Heart left ventricle (tissue), 16 donors: ENCODE results near the gene ATG4A. TPM values are rescaled to one million over a fixed set of nuclear protein-coding genes. Genes with fewer than 3 reads are reported as not detected.

Experiments
- ATAC-seq, 4 donors: fragments of 200-7000 bp; cut with Tn5 transposase; one replicate each; pipeline ENCODE4 v1.9.1; 2020 to 2022; ENCODE audit warnings: moderate library complexity in 4 of 4, mild to moderate bottlenecking in 3 of 4, moderate number of reproducible peaks in 1 of 4
- DNase-seq, 5 donors: peaks; one replicate each; pipeline ENCODE4 v3.0.0-alpha.2; 2020
- H3K27ac ChIP-seq, 12 donors: fragments of 200-600 bp; sonication (generic) in 4 of 12; one replicate each; pipeline versions ENCODE4 v1.5.0 to v1.8.0; 2016 to 2022; ENCODE audit warnings: mild to moderate bottlenecking in 2 of 12
- H3K27me3 ChIP-seq, 9 donors: fragments of 200-600 bp; sonication (generic) in 2 of 9; one replicate each; pipeline versions ENCODE4 v1.5.1 to v1.8.0; 2016 to 2022; ENCODE audit warnings: mild to moderate bottlenecking in 3 of 9
- H3K36me3 ChIP-seq, 9 donors: fragments of 200-600 bp; sonication (generic) in 2 of 9; one replicate each; pipeline versions ENCODE4 v1.5.0 to v1.8.0; 2018 to 2022; ENCODE audit warnings: mild to moderate bottlenecking in 2 of 9
- H3K4me1 ChIP-seq, 12 donors: fragments of 200-600 bp; sonication (generic) in 4 of 12; one replicate each; pipeline versions ENCODE4 v1.5.0 to v1.8.0; 2016 to 2022; ENCODE audit warnings: mild to moderate bottlenecking in 3 of 12
- H3K4me3 ChIP-seq, 12 donors: fragments of 200-600 bp; sonication (generic) in 4 of 12; one replicate each; pipeline versions ENCODE4 v1.5.0 to v1.8.0; 2017 to 2022; ENCODE audit warnings: mild to moderate bottlenecking in 9 of 12, moderate library complexity in 4 of 12
- H3K9me3 ChIP-seq, 12 donors: fragments of 200-600 bp; sonication (generic) in 4 of 12; one replicate each; pipeline versions ENCODE4 v1.5.0 to v1.8.0; 2016 to 2022; ENCODE audit warnings: mild to moderate bottlenecking in 1 of 12
- CTCF ChIP-seq, 12 donors: fragments of 200-600 bp; sonication (generic) in 4 of 12; IDR thresholded peaks; one replicate each; pipeline versions ENCODE4 v1.5.0 to v1.8.0; 2018 to 2022; ENCODE audit warnings: antibody characterized with exemption in 12 of 12, mild to moderate bottlenecking in 5 of 12
- POLR2A ChIP-seq, 2 donors: fragments of 450-650 bp; IDR thresholded peaks; one replicate each; pipeline ENCODE4 v1.6.1; 2017; ENCODE audit warnings: antibody characterized with exemption in 2 of 2, mild to moderate bottlenecking in 2 of 2, moderate library complexity in 2 of 2
- WGBS, 4 donors: extraction: QIAGEN DNeasy Blood & Tissue Kit in 2 of 4; methylation state at CpG; one replicate each; pipeline versions ENCODE4 v1.1.5 to v1.1.7; 2013 to 2018; 5-methylcytosine and 5-hydroxymethylcytosine counted together
- intact Hi-C, 10 donors: fragments of 100-400 bp; cut with DNase I; formaldehyde crosslinking; loops; one replicate each; pipeline versions ENCODE4 v1.11.1 to v1.14.2; 2022
- polyA plus RNA-seq, 2 donors: library from polyadenylated mRNA; stranded (reverse); fragments of 200-250 nt; gene quantifications; one replicate each; pipeline ENCODE4 v1.2.3, GENCODE V29; 2013
- total RNA-seq, 9 donors: library from RNA; depleted of rRNA in 2 of 9; stranded (reverse); fragments of >200 nt in 2 of 9; fragmentation: NEBNext Ultra II Directional in 3 of 9; extraction: Animal tissue kit (Norgen Biotek cat#: 25700) in 3 of 9; gene quantifications; one replicate each; pipeline versions ENCODE4 v1.1.0 to v1.2.4, GENCODE V29; 2016 to 2023
- donor health status: ischemic (EF 13 %, LVEDD 7.1; RV severe dilation, severe dysfunction).
- donor health status: healthy with polysubstance abuse.
- donor health status: DM: no; HTN: yes; CAD: no.
- donor health status: DM: no; HTN: no; CAD: no.
- donor health status: ischemic (EF 25% LVEDD 6.9; RV normal size, moderate dysfunction).
- donor health status: ischemic (EF 25% LVEDD 5.7; RV mildly dilated, moderate dysfunction).
- donor health status: healthy.
- donor health status: DM: yes; HTN: yes; CAD: no.
- donor health status: ischemic (EF 35%, LVEDD 5.7; RV mildly dilated, moderate dysfunction).
- donor health status: nonischemic (EF 11% LVEDD 7.7; RV severe dilation, severe dysfunction).
- donor health status: DM: yes; HTN: yes; CAD: no.
- donor health status: PGD.
- donor health status: ischemic (EF 29% LVEDD 5.4; RV normal size, mild dysfunction).
- donor health status: nonischemic (EF 23%, LVEDD 6.1; RV moderate dilation, normal function).

Gene ATG4A
- total and polyA plus RNA-seq, 11 donors: 11.0 to 22.7 (median 18.0) TPM

GRCh38 chrX:108053218-108053617 lies 38.4 kb upstream of the ATG4A start:
- ATAC-seq (no peak), DNase-seq (no peak)
- no peaks in the 10 kb centered on the region for H3K36me3 ChIP-seq
- H3K4me3 ChIP-seq: no peak overlapping the region
- peaks cover 0 to 23% (median 0%) of the 10 kb centered on the region in 9 donors for H3K27me3 ChIP-seq
- intact Hi-C loops: no loop called here
- H3K4me1 ChIP-seq: peaks cover 0 to 6% (median 0%) of the 10 kb centered on the region in 12 donors
- H3K27ac ChIP-seq: no peak overlapping the region
- TF ChIP-seq POLR2A (IDR thresholded peaks at IDR 0.05): no peak
- no peak for TF ChIP-seq CTCF (IDR thresholded peaks at IDR 0.05)
- H3K9me3 ChIP-seq: no peaks in the 10 kb centered on the region

DNA sequence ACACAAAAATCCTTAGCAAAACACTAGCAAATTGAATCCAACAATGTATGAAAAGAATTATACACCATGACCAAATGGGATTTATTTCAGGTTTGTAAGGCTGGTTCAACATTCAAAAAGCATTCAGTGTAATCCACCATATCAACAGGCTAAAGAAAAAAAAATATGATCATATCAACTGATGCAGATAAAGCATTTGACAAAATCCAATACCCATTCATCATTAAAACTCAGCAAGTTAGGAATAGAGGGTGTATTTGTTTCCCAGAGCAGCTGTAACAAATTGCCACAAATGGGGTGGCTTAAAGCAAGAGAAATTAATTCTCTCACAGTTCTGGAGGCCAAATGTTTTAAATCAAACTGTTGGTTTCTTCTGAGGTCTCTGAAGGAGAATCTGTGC lies 36.0 kb upstream of the ATG4A start:
- DNase-seq (no peak), ATAC-seq (no peak)
- Histone ChIP-seq H3K9me3 (no peaks in the 10 kb centered on the region), H3K27ac (no peak overlapping the region), H3K4me3 (no peak overlapping the region), H3K4me1 (no peaks in the 10 kb centered on the region), H3K27me3 (peaks cover 0 to 22% (median 0%) of the 10 kb centered on the region in 9 donors), H3K36me3 (no peaks in the 10 kb centered on the region)
- TF ChIP-seq POLR2A (IDR thresholded peaks at IDR 0.05): no peak
- TF ChIP-seq CTCF (IDR thresholded peaks at IDR 0.05): no peak
- intact Hi-C loops: no loop called here

DNA sequence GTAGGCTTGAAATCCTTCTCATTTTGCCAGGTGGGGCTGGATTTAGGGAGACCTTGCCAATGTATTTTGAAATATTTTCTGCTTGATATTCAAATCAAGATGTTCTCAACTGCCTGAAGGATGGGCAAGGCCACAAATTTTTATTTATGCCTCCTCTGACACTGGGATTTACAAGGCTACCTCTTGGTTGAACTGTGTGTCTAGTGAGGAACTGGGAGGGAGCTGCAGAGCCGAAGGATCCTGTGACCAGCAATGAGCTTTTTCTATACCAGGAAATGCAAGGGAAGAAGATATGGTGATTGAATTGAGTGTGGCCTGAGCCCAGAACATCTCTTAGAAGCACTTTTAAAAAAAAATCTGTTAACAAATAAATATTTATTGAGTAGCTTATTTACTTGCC lies 31.8 kb upstream of the ATG4A start:
- Histone ChIP-seq H3K4me1 (no peaks in the 10 kb centered on the region), H3K36me3 (no peaks in the 10 kb centered on the region), H3K4me3 (no peak overlapping the region), H3K27ac (no peak overlapping the region), H3K9me3 (no peaks in the 10 kb centered on the region), H3K27me3 (peaks cover 0 to 19% (median 0%) of the 10 kb centered on the region in 9 donors)
- DNase-seq: no peak
- intact Hi-C loops: no loop called here
- no peak for TF ChIP-seq POLR2A (IDR thresholded peaks at IDR 0.05)
- TF ChIP-seq CTCF (IDR thresholded peaks at IDR 0.05): no peak
- WGBS, 4 donors: 56 to 74% (median 59%) methylated on average over 1 of the region's 1 CpG
- ATAC-seq: no peak

DNA sequence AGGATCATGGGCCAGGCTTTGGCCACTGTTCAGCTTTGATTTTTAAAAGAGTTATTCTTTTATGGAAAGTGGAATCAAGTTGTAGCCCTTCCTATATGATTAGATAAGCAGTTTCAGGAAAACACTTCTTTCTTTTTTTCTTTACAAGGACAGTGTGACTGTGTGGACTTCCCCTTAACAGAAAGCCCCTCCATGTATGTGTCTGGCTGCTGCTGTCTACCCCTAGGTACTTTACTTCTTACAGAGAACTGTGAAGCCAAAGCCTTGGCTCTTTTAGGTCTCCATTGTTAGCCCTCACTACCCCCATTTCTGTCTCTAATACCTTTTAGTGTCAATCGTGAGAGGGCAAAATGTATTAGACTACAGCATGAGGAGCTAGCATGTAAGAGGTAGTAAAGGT lies 27.6 kb upstream of the ATG4A start:
- H3K4me3 ChIP-seq: no peak overlapping the region
- DNase-seq: no peak
- WGBS, 4 donors: 74 to 86% (median 82%) methylated on average over 1 of the region's 1 CpG
- ATAC-seq: no peak
- no peaks in the 10 kb centered on the region for H3K4me1 ChIP-seq
- no peaks in the 10 kb centered on the region for H3K36me3 ChIP-seq
- H3K9me3 ChIP-seq: no peaks in the 10 kb centered on the region
- no peak overlapping the region for H3K27ac ChIP-seq
- TF ChIP-seq CTCF (IDR thresholded peaks at IDR 0.05) (no peak), POLR2A (IDR thresholded peaks at IDR 0.05) (no peak)
- H3K27me3 ChIP-seq: peaks cover 0 to 39% (median 0%) of the 10 kb centered on the region in 9 donors
- intact Hi-C loops: no loop called here
